ENCODE data around the gene AGAP2. TPM values are rescaled to one million over a fixed set of nuclear protein-coding genes. Genes with fewer than 3 reads are reported as not detected.
A peak's percentile ranks its signal among the peaks of the same experiment; 100 is the strongest.

AGAP2 gene
- total and polyA plus RNA-seq, 8 donors = 0.31 to 5.8 (median 0.54) TPM

- H3K36me3 ChIP-seq = peaks cover 0 to 20% of the 10 kb centered on the region in 2 donors
- peaks cover 0 to 12% of the 10 kb centered on the region in 2 donors for H3K27me3 ChIP-seq
- peak in 2 of 4 donors; percentile 61 to 92 for DNase-seq
- peak overlapping the region in 1 of 2 donors; percentile 58 for H3K27ac ChIP-seq
- TF ChIP-seq, protein P1, sequence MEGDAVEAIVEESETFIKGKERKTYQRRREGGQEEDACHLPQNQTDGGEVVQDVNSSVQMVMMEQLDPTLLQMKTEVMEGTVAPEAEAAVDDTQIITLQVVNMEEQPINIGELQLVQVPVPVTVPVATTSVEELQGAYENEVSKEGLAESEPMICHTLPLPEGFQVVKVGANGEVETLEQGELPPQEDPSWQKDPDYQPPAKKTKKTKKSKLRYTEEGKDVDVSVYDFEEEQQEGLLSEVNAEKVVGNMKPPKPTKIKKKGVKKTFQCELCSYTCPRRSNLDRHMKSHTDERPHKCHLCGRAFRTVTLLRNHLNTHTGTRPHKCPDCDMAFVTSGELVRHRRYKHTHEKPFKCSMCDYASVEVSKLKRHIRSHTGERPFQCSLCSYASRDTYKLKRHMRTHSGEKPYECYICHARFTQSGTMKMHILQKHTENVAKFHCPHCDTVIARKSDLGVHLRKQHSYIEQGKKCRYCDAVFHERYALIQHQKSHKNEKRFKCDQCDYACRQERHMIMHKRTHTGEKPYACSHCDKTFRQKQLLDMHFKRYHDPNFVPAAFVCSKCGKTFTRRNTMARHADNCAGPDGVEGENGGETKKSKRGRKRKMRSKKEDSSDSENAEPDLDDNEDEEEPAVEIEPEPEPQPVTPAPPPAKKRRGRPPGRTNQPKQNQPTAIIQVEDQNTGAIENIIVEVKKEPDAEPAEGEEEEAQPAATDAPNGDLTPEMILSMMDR (IDR thresholded peaks at IDR 0.05) = peak; percentile 54 to 69
- no peak for ATAC-seq
- H3K4me1 ChIP-seq = peaks cover 5 to 42% of the 10 kb centered on the region in 2 donors
- intact Hi-C loops (cut with DNase I) = no loop called here
- H3K9me3 ChIP-seq = no peaks in the 10 kb centered on the region
- peak overlapping the region; percentile 50 to 63 for H3K4me3 ChIP-seq
Measured at GRCh38 chr12:57756406-57757341, 18.1 kb upstream of the AGAP2 start.

- Histone ChIP-seq H3K4me1 (peaks cover 10 to 52% of the 10 kb centered on the region in 2 donors), H3K36me3 (peaks cover 0 to 21% of the 10 kb centered on the region in 2 donors), H3K27me3 (peaks cover 0 to 12% of the 10 kb centered on the region in 2 donors), H3K9me3 (no peaks in the 10 kb centered on the region), H3K4me3 (peak overlapping the region; percentile 50 to 63), H3K27ac (peak overlapping the region; percentile 64 to 76)
- TF ChIP-seq, protein P1 (IDR thresholded peaks at IDR 0.05) = no peak
- DNase-seq (peak in 2 of 4 donors; percentile 58 to 88), ATAC-seq (peak; percentile 1)
- intact Hi-C loops (cut with DNase I) = no loop called here
Measured at GRCh38 chr12:57755454-57756372, 17.2 kb upstream of the AGAP2 start.

DNA sequence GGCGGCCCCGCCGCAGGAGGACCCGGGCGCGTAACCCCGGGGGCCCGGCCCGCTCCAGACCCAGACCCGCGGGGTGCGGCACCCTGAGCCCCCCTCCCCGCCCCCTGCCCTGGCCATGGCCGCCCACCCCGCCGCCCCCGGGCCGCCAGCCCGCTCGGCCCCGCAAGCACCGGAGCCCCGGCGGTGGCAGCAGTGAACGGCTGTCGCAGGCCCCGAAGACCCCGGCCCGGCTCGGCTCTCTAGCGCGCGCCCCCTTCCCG is 16.6 kb upstream of the AGAP2 start:
- H3K4me3 ChIP-seq = peak overlapping the region; percentile 50 to 63
- H3K36me3 ChIP-seq = peaks cover 0 to 27% of the 10 kb centered on the region in 2 donors
- intact Hi-C loops (cut with DNase I) = no loop called here
- H3K27me3 ChIP-seq = peaks cover 0 to 12% of the 10 kb centered on the region in 2 donors
- ATAC-seq (no peak), DNase-seq (no peak)
- TF ChIP-seq, protein P1 (IDR thresholded peaks at IDR 0.05) = no peak
- no peaks in the 10 kb centered on the region for H3K9me3 ChIP-seq
- H3K4me1 ChIP-seq = peaks cover 10 to 57% of the 10 kb centered on the region in 2 donors
- H3K27ac ChIP-seq = peak overlapping the region; percentile 64 to 76

- peak; percentile 58 for ATAC-seq
- no peaks in the 10 kb centered on the region for H3K9me3 ChIP-seq
- peaks cover 0 to 12% of the 10 kb centered on the region in 2 donors for H3K27me3 ChIP-seq
- peak within 1 kb of the TSS; percentile 50 to 63 for H3K4me3 ChIP-seq
- peak within 1 kb of the TSS; percentile 76 to 85 for H3K27ac ChIP-seq
- TF ChIP-seq, protein P1 (IDR thresholded peaks at IDR 0.05) = no peak
- H3K36me3 ChIP-seq = peaks cover 0 to 33% of the 10 kb centered on the region in 2 donors
- peaks cover 10 to 57% of the 10 kb centered on the region in 2 donors for H3K4me1 ChIP-seq
- intact Hi-C loops (cut with DNase I) = no loop called here
- DNase-seq = peak in 3 of 4 donors; percentile 75 to 88 (median 88)
Measured at GRCh38 chr12:57754411-57755193, 16.1 kb upstream of the AGAP2 start, which contains the start of gene MARCHF9. TSS of gene MARCHF9 (plus strand) at chr12:57755103. CDS start at chr12:57755529, 426 bp downstream.

All from left lung (tissue), 10 donors.